GM23338 (cell line): ENCODE results near the gene CABP2. TPM values are rescaled to one million over a fixed set of nuclear protein-coding genes. Genes with fewer than 3 reads are reported as not detected.

Source experiments
- ATAC-seq: fragments of 200-7000 bp; cut with Tn5 transposase; 3 replicates; pipeline ENCODE4 v1.9.1; 2020
- DNase-seq: peaks from one replicate; pipeline ENCODE4 v3.0.0-alpha.2; 2015; ENCODE audit warnings: low spot score
- H2AFZ ChIP-seq: fragments of 200-600 bp; sonication (generic); 2 replicates; pipeline ENCODE4 v1.8.0; 2016; ENCODE audit warnings: antibody characterized with exemption, mild to moderate bottlenecking, moderate library complexity
- H3F3A ChIP-seq: fragments of 200-600 bp; sonication (generic); replicated peaks from 2 replicates; pipeline ENCODE4 v1.8.0; 2017; ENCODE audit warnings: antibody characterized with exemption, mixed run types, low read depth
- H3K27ac ChIP-seq: fragments of 200-600 bp; sonication (generic); 2 replicates; pipeline ENCODE4 v1.6.1; 2016; ENCODE audit warnings: low read depth
- H3K27me3 ChIP-seq: fragments of 200-600 bp; sonication (generic); 2 replicates; pipeline ENCODE4 v1.8.0; 2016; ENCODE audit warnings: mild to moderate bottlenecking, mixed run types, moderate library complexity; ENCODE audit not compliant: insufficient read depth
- H3K36me3 ChIP-seq: fragments of 200-600 bp; sonication (generic); 2 replicates; pipeline ENCODE4 v1.8.0; 2016; ENCODE audit warnings: mild to moderate bottlenecking; ENCODE audit not compliant: insufficient read depth
- H3K4me1 ChIP-seq: fragments of 200-600 bp; sonication (generic); 2 replicates; pipeline ENCODE4 v1.8.0; 2016; ENCODE audit warnings: mild to moderate bottlenecking, moderate library complexity; ENCODE audit not compliant: insufficient read depth
- H3K4me2 ChIP-seq: fragments of 200-600 bp; sonication (generic); 2 replicates; pipeline ENCODE4 v1.7.1; 2017; ENCODE audit warnings: mixed run types
- H3K4me3 ChIP-seq: fragments of 200-600 bp; sonication (generic); 2 replicates; pipeline ENCODE4 v1.6.1; 2016; ENCODE audit warnings: mixed run types
- H3K79me2 ChIP-seq: fragments of 200-600 bp; sonication (generic); replicated peaks from 2 replicates; pipeline ENCODE4 v1.8.0; 2017; ENCODE audit warnings: mild to moderate bottlenecking; ENCODE audit not compliant: insufficient read depth
- H3K9me2 ChIP-seq: fragments of 200-600 bp; sonication (generic); 2 replicates; pipeline ENCODE4 v1.8.0; 2017; ENCODE audit not compliant: insufficient read depth
- H4K20me1 ChIP-seq: fragments of 200-600 bp; sonication (generic); replicated peaks from 2 replicates; pipeline ENCODE4 v1.8.0; 2017; ENCODE audit warnings: mild to moderate bottlenecking; ENCODE audit not compliant: insufficient read depth
- H3K27ac Mint-ChIP-seq: 2 replicates; pipeline ENCODE4 v1.8.0; 2020; ENCODE audit warnings: inconsistent platforms, mild to moderate bottlenecking, moderate library complexity, mixed read lengths
- H3K27me3 Mint-ChIP-seq: 3 replicates; pipeline ENCODE4 v1.8.0; 2022; ENCODE audit warnings: low read depth, mild to moderate bottlenecking, moderate library complexity, mixed read lengths, inconsistent platforms; ENCODE audit not compliant: insufficient read depth, poor library complexity
- H3K36me3 Mint-ChIP-seq: 3 replicates; pipeline ENCODE4 v1.8.0; 2021; ENCODE audit warnings: low read depth, mild to moderate bottlenecking, inconsistent platforms, moderate library complexity, mixed read lengths
- H3K4me1 Mint-ChIP-seq: 3 replicates; pipeline ENCODE4 v1.8.0; 2020; ENCODE audit warnings: mild to moderate bottlenecking, inconsistent platforms, mixed read lengths
- H3K4me3 Mint-ChIP-seq: 3 replicates; pipeline ENCODE4 v1.8.0; 2021; ENCODE audit warnings: moderate library complexity, mild to moderate bottlenecking, inconsistent platforms, mixed read lengths
- H3K9me3 Mint-ChIP-seq: 3 replicates; pipeline ENCODE4 v1.8.0; 2020; ENCODE audit warnings: moderate library complexity, mild to moderate bottlenecking, inconsistent platforms, mixed read lengths
- CREB1 ChIP-seq: fragments of 250-450 bp; sonication (Bioruptor Pico); IDR thresholded peaks from 2 replicates; pipeline ENCODE4 v1.5.0; 2020; ENCODE audit warnings: low read depth, mild to moderate bottlenecking, moderate library complexity
- CTCF ChIP-seq, 2 experiments: fragments of 200-600 bp in 1 of 2; sonication (generic) in 1 of 2; conservative IDR thresholded peaks; 2 replicates each; pipeline versions ENCODE4 v1.5.1 to v1.6.1; 2016 to 2017; ENCODE audit warnings: antibody characterized with exemption in 2 of 2, low read depth in 2 of 2, mild to moderate bottlenecking in 2 of 2, moderate library complexity in 1 of 2
- EZH2 ChIP-seq: fragments of 200-600 bp; sonication (generic); IDR thresholded peaks from one replicate; pipeline ENCODE4 v1.8.0; 2017; ENCODE audit warnings: antibody characterized with exemption, mild to moderate bottlenecking, low read depth; ENCODE audit not compliant: unreplicated experiment
- EZH2phosphoT487 ChIP-seq: fragments of 200-600 bp; sonication (generic); IDR thresholded peaks from one replicate; pipeline ENCODE4 v1.8.1; 2018; ENCODE audit warnings: antibody characterized with exemption; ENCODE audit not compliant: unreplicated experiment
- JUNB ChIP-seq: IDR thresholded peaks from one replicate; pipeline ENCODE4 v1.6.1; 2016; ENCODE audit warnings: antibody characterized with exemption; ENCODE audit not compliant: unreplicated experiment
- NANOG ChIP-seq: IDR thresholded peaks from 2 replicates; pipeline ENCODE4 v1.6.1; 2016; ENCODE audit warnings: antibody characterized with exemption, borderline replicate concordance
- POLR2AphosphoS5 ChIP-seq: IDR thresholded peaks from 2 replicates; pipeline ENCODE4 v1.6.1; 2016; ENCODE audit warnings: antibody characterized with exemption, low read depth
- STAT1 ChIP-seq: IDR thresholded peaks from one replicate; pipeline ENCODE4 v1.6.1; 2016; ENCODE audit warnings: antibody characterized with exemption; ENCODE audit not compliant: unreplicated experiment
- ZNF331 ChIP-seq: fragments of 250-450 bp; sonication (Bioruptor Pico); IDR thresholded peaks from 2 replicates; pipeline ENCODE4 v1.5.0; 2020; ENCODE audit warnings: low read depth, mild to moderate bottlenecking, moderate library complexity
- polyA plus RNA-seq: library from polyadenylated mRNA; unstranded; fragments of >200 nt; fragmentation: Nextera tagmentation; extraction: Ambion mirVana; gene quantifications from 2 replicates; pipeline ENCODE4 v1.2.1, GENCODE V29; 2016
- total RNA-seq: library from RNA; depleted of rRNA; stranded (reverse); fragments of >200 nt; shearing (Covaris generic); gene quantifications from 2 replicates; pipeline ENCODE4 v1.2.3, GENCODE V29; 2014
- TF ChIP-seq, protein P1 (sequence below): IDR thresholded peaks from one replicate; pipeline ENCODE4 v1.6.1; 2018; ENCODE audit warnings: antibody characterized with exemption; ENCODE audit not compliant: unreplicated experiment

CABP2 gene
- total and polyA plus RNA-seq, 2 experiments from 2014 or later, result not detected

DNA sequence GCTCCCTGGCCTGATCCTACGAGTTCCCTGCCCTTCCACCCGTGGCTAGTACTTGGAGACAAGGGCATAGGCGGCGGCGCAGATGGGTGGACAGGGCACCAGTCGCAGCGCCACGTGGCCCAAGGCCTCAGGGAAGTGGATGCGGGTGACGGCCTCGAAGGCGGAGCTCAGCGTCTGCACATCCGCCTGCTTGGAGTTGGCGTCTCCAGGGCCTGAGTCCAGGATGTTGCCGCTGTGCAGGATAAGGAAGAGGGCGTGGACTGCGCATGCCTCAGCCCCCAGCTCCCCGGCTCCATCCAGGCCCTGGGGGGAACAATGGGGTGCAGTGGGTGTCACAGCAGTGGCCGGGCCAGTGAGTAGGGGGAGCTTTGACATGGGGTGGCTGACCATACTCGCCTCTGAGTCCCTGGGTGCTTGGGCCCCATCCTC is 24.7 kb downstream of the CABP2 start (continued):
- TF ChIP-seq, protein P1, sequence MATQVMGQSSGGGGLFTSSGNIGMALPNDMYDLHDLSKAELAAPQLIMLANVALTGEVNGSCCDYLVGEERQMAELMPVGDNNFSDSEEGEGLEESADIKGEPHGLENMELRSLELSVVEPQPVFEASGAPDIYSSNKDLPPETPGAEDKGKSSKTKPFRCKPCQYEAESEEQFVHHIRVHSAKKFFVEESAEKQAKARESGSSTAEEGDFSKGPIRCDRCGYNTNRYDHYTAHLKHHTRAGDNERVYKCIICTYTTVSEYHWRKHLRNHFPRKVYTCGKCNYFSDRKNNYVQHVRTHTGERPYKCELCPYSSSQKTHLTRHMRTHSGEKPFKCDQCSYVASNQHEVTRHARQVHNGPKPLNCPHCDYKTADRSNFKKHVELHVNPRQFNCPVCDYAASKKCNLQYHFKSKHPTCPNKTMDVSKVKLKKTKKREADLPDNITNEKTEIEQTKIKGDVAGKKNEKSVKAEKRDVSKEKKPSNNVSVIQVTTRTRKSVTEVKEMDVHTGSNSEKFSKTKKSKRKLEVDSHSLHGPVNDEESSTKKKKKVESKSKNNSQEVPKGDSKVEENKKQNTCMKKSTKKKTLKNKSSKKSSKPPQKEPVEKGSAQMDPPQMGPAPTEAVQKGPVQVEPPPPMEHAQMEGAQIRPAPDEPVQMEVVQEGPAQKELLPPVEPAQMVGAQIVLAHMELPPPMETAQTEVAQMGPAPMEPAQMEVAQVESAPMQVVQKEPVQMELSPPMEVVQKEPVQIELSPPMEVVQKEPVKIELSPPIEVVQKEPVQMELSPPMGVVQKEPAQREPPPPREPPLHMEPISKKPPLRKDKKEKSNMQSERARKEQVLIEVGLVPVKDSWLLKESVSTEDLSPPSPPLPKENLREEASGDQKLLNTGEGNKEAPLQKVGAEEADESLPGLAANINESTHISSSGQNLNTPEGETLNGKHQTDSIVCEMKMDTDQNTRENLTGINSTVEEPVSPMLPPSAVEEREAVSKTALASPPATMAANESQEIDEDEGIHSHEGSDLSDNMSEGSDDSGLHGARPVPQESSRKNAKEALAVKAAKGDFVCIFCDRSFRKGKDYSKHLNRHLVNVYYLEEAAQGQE, result no peak
- no peak for TF ChIP-seq CTCF (conservative IDR thresholded peaks at IDR 0.05; ENCODE audit: low read depth in 2 of 2)
- TF ChIP-seq EZH2, result no peak
- no peak for TF ChIP-seq CREB1 (CRISPR knock-in tag)
- TF ChIP-seq NANOG, result no peak
- TF ChIP-seq EZH2phosphoT487, result no peak

- H3K36me3 Mint-ChIP-seq, result peaks cover 9% of the 10 kb centered on the region; the same call in 2 of the 3 replicates
- Histone ChIP-seq H3K9me2 (no peaks in the 10 kb centered on the region), H3K4me3 (no peak overlapping the region), H3K36me3 (peaks cover 4% of the 10 kb centered on the region; the same call in 1 of the 2 replicates), H3K27ac (no peak overlapping the region), H3F3A (no peaks in the 10 kb centered on the region), H3K79me2 (no peaks in the 10 kb centered on the region), H3K4me1 (no peaks in the 10 kb centered on the region), H2AFZ (no peak overlapping the region), H4K20me1 (peaks cover 2% of the 10 kb centered on the region; the same call in 1 of the 2 replicates), H3K27me3 (no peaks in the 10 kb centered on the region), H3K4me2 (no peak overlapping the region)
- ATAC-seq, result no peak
- no peak for DNase-seq
- no peak overlapping the region for H3K4me3 Mint-ChIP-seq
- H3K27me3 Mint-ChIP-seq, result peaks cover 6% of the 10 kb centered on the region
- H3K27ac Mint-ChIP-seq, result no peak overlapping the region
- H3K4me1 Mint-ChIP-seq, result peaks cover under 1% of the 10 kb centered on the region; the same call in 2 of the 3 replicates
- no peaks in the 10 kb centered on the region; the same call in 2 of the 3 replicates for H3K9me3 Mint-ChIP-seq
- no peak for TF ChIP-seq CTCF (conservative IDR thresholded peaks at IDR 0.05; ENCODE audit: low read depth in 2 of 2)
- TF ChIP-seq POLR2AphosphoS5, result no peak
- TF ChIP-seq EZH2phosphoT487, result no peak
- TF ChIP-seq STAT1, result no peak
- no peak for TF ChIP-seq EZH2
- no peak for TF ChIP-seq JUNB
- no peak for TF ChIP-seq ZNF331 (CRISPR knock-in tag)
- TF ChIP-seq, protein P1, result no peak
- TF ChIP-seq NANOG, result no peak
Observed at GRCh38 chr11:67497656-67498291, 25.5 kb downstream of the CABP2 start.
